K562 (cell line): ENCODE measurements around the gene NBPF6.
"Not testable (repeated sequence)": the region's sequence is repeated elsewhere in the genome, so short reads cannot be mapped to it uniquely, and the experiment has no call there.

ENCODE experiments used
- CTCF ChIP-seq, 3 experiments: IDR thresholded peaks in 2 of 3; conservative IDR thresholded peaks in 1 of 3; 2 replicates each; pipeline ENCODE4 v1.5.1; 2011 to 2012; ENCODE audit warnings: low read length in 3 of 3, mild to moderate bottlenecking in 3 of 3, control low read depth in 2 of 3, improper control_type of control experiment in 1 of 3, inconsistent platforms in 1 of 3, low read depth in 1 of 3, mixed read lengths in 1 of 3, moderate library complexity in 1 of 3; ENCODE audit not compliant: insufficient read depth in 2 of 3
- HNRNPUL1 ChIP-seq: fragments of 200-400 bp; formaldehyde crosslinking; IDR thresholded peaks from 2 replicates; pipeline ENCODE4 v1.6.1; 2017; ENCODE audit warnings: low read length
- SREBF2 ChIP-seq: sonication (generic); formaldehyde crosslinking; IDR thresholded peaks from 2 replicates; pipeline ENCODE4 v1.4.0; 2020; ENCODE audit warnings: mild to moderate bottlenecking, missing genetic modification reagents
- ZBTB40 ChIP-seq, 2 experiments: fragments of 450-650 bp in 1 of 2; sonication (generic) in 1 of 2; formaldehyde crosslinking in 1 of 2; IDR thresholded peaks; 2 replicates each; pipeline versions ENCODE4 v1.7.1 to v1.9.0; 2016 to 2022; ENCODE audit warnings: inconsistent platforms in 1 of 2, mild to moderate bottlenecking in 1 of 2, missing genetic modification reagents in 1 of 2

- not testable (repeated sequence) for TF ChIP-seq HNRNPUL1; CTCF (IDR thresholded peaks at IDR 0.05 in 2 of 3, conservative IDR thresholded peaks at IDR 0.05 in 1 of 3; ENCODE audit: insufficient read depth in 2 of 3, low read depth in 1 of 3, low read length in 3 of 3); ZBTB40 (IDR thresholded peaks at IDR 0.05); ZBTB40 (CRISPR knock-in tag; IDR thresholded peaks at IDR 0.05); SREBF2 (CRISPR knock-in tag)
These were observed 4.4 kb downstream of the NBPF6 start for GRCh38 chr1:108454521-108454920.
